GM12878 (cell line): ENCODE measurements around the gene SNHG17. TPM values are rescaled to one million over a fixed set of nuclear protein-coding genes. Genes with fewer than 3 reads are reported as not detected.
A peak's percentile ranks its signal among the peaks of the same experiment; 100 is the strongest.

ENCODE experiments used
- ATAC-seq: fragments of 200-7000 bp; cut with Tn5 transposase; 3 replicates; pipeline ENCODE4 v1.9.1; 2020; ENCODE audit warnings: mild to moderate bottlenecking, moderate library complexity
- BruUV-seq: library from RNA; stranded (reverse); fragments of 400-500 nt; replicated peaks from 2 replicates; lab custom pipeline; 2021; lab: Mats Ljungman, UMichigan
- CTCF ChIA-PET: fragments of 300-600 bp; sonication (Branson Sonifier 250); formaldehyde crosslinking; extraction: SDS; loops from one replicate; lab custom pipeline; 2021; ENCODE audit warnings: inconsistent platforms; lab: Yijun Ruan, JAX
- POLR2A ChIA-PET: fragments of 350-600 bp; formaldehyde crosslinking; extraction: SDS; loops from one replicate; lab custom pipeline; 2021; ENCODE audit warnings: inconsistent platforms; lab: Charles Lee
- RAD21 ChIA-PET: fragments of 300-600 bp; sonication (Branson Sonifier 250); formaldehyde crosslinking; loops from one replicate; lab custom pipeline; 2023; ENCODE audit warnings: antibody characterized with exemption; ENCODE audit not compliant: unreplicated experiment; lab: Charles Lee
- SMC1A ChIA-PET: fragments of 300-600 bp; sonication (Branson Sonifier 250); formaldehyde crosslinking; loops from one replicate; lab custom pipeline; 2023; ENCODE audit not compliant: unreplicated experiment, uncharacterized antibody; lab: Charles Lee
- DNase-seq: peaks from one replicate; pipeline ENCODE4 v3.0.0-alpha.2; 2011; ENCODE audit warnings: low read depth, low spot score
- FAIRE-seq: peaks from 3 replicates; lab custom pipeline; 2011; peaks lifted over from hg19 to GRCh38; lab: Jason Lieb, UNC
- H2AFZ ChIP-seq: 2 replicates; pipeline ENCODE4 v1.6.0; 2011; ENCODE audit warnings: low read depth, low read length, control low read depth; ENCODE audit not compliant: control insufficient read depth
- H3K27ac ChIP-seq: 2 replicates; pipeline ENCODE4 v1.5.1; 2011; ENCODE audit warnings: control low read depth; ENCODE audit not compliant: control insufficient read depth, insufficient read depth
- H3K27me3 ChIP-seq, 2 experiments: replicated peaks in 1 of 2; 2 replicates each; pipeline versions ENCODE4 v1.6.0 to v1.6.1; 2011; ENCODE audit warnings: low read length in 1 of 2; ENCODE audit not compliant: control insufficient read depth in 2 of 2, insufficient read depth in 2 of 2
- H3K36me3 ChIP-seq, 2 experiments: 2 replicates each; pipeline ENCODE4 v1.5.1; 2011; ENCODE audit warnings: low read length in 1 of 2; ENCODE audit not compliant: control insufficient read depth in 2 of 2, insufficient read depth in 2 of 2
- H3K4me1 ChIP-seq: 2 replicates; pipeline ENCODE4 v1.6.1; 2011; ENCODE audit warnings: mild to moderate bottlenecking, low read length, moderate library complexity, mixed read lengths; ENCODE audit not compliant: control insufficient read depth, insufficient read depth
- H3K4me2 ChIP-seq: 2 replicates; pipeline ENCODE4 v1.6.0; 2011; ENCODE audit warnings: control low read depth; ENCODE audit not compliant: control insufficient read depth, insufficient read depth
- H3K4me3 ChIP-seq: fragments of 200-600 bp; sonication (generic); 2 replicates; pipeline ENCODE4 v1.5.1; 2016
- H3K79me2 ChIP-seq: 2 replicates; pipeline ENCODE4 v1.6.0; 2011; ENCODE audit warnings: low read length; ENCODE audit not compliant: control insufficient read depth, insufficient read depth
- H3K9ac ChIP-seq: 2 replicates; pipeline ENCODE4 v1.8.0; 2011; ENCODE audit warnings: low read length, control low read depth, mixed read lengths; ENCODE audit not compliant: control insufficient read depth, insufficient read depth
- H3K9me3 ChIP-seq: replicated peaks from 3 replicates; pipeline ENCODE4 v1.5.1; 2011; ENCODE audit warnings: mild to moderate bottlenecking, low read length; ENCODE audit not compliant: control insufficient read depth, insufficient read depth
- H4K20me1 ChIP-seq: 2 replicates; pipeline ENCODE4 v1.6.0; 2011; ENCODE audit not compliant: control insufficient read depth, insufficient read depth
- BRCA1 ChIP-seq: IDR thresholded peaks from 2 replicates; pipeline ENCODE4 v1.6.1; 2011; ENCODE audit warnings: low read depth, low read length, improper control_type of control experiment
- ETV6 ChIP-seq, 2 experiments: fragments of 450-650 bp in 1 of 2; IDR thresholded peaks in 1 of 2; conservative IDR thresholded peaks in 1 of 2; 2 replicates each; pipeline ENCODE4 v1.6.1; 2014; ENCODE audit warnings: antibody characterized with exemption in 1 of 2, borderline replicate concordance in 1 of 2, low read depth in 1 of 2, mild to moderate bottlenecking in 1 of 2, moderate library complexity in 1 of 2
- HCFC1 ChIP-seq: fragments of 150-350 bp; IDR thresholded peaks from 2 replicates; pipeline ENCODE4 v1.6.1; 2014; ENCODE audit warnings: low read length
- JUNB ChIP-seq: IDR thresholded peaks from 2 replicates; pipeline ENCODE4 v1.6.1; 2016; ENCODE audit warnings: antibody characterized with exemption, mild to moderate bottlenecking
- PML ChIP-seq: IDR thresholded peaks from 2 replicates; pipeline ENCODE4 v1.6.1; 2012; ENCODE audit warnings: low read length, inconsistent platforms
- POLR2A ChIP-seq: IDR thresholded peaks from 2 replicates; pipeline ENCODE4 v1.6.1; 2011; ENCODE audit warnings: low read depth, mild to moderate bottlenecking, low read length
- POLR2AphosphoS2 ChIP-seq: IDR thresholded peaks from 2 replicates; pipeline ENCODE4 v1.6.1; 2011; ENCODE audit warnings: low read depth, mild to moderate bottlenecking, low read length, improper control_type of control experiment, moderate library complexity
- POLR2AphosphoS5 ChIP-seq: IDR thresholded peaks from 2 replicates; pipeline ENCODE4 v1.6.1; 2011; ENCODE audit warnings: mild to moderate bottlenecking, low read length, inconsistent platforms
- RBBP5 ChIP-seq: fragments of 200-600 bp; sonication (generic); conservative IDR thresholded peaks from 2 replicates; pipeline ENCODE4 v1.6.1; 2016
- RELA ChIP-seq: fragments of 450-650 bp; IDR thresholded peaks from 2 replicates; pipeline ENCODE4 v1.8.0; 2014; ENCODE audit warnings: borderline replicate concordance; ENCODE audit not compliant: partially characterized antibody
- SMAD1 ChIP-seq: fragments of 450-650 bp; IDR thresholded peaks from 2 replicates; pipeline ENCODE4 v1.6.1; 2018; ENCODE audit warnings: mild to moderate bottlenecking, low read depth; ENCODE audit not compliant: partially characterized antibody
- TARDBP ChIP-seq: IDR thresholded peaks from 2 replicates; pipeline ENCODE4 v1.6.1; 2016; ENCODE audit warnings: borderline replicate concordance
- TCF12 ChIP-seq: IDR thresholded peaks from 2 replicates; pipeline ENCODE4 v1.6.1; 2011; ENCODE audit warnings: low read depth, mild to moderate bottlenecking, low read length
- ZSCAN29 ChIP-seq: fragments of 450-650 bp; IDR thresholded peaks from 2 replicates; pipeline ENCODE4 v1.6.1; 2017; ENCODE audit warnings: mild to moderate bottlenecking, moderate library complexity
- WGBS: methylation state at CpG from one replicate; pipeline ENCODE4 v1.1.6; 2016; ENCODE audit warnings: low lambda C conversion rate; ENCODE audit not compliant: insufficient replicate concordance, insufficient coverage; ENCODE audit errors: missing lambda C conversion rate; 5-methylcytosine and 5-hydroxymethylcytosine counted together
- in situ Hi-C: fragments of 300-500 bp; cut with MboI; formaldehyde crosslinking; loops from 9 replicates; pipeline ENCODE4 v1.14.3; 2018; ENCODE audit warnings: mixed read lengths
- intact Hi-C: fragments of 100-400 bp; cut with micrococcal nuclease; formaldehyde crosslinking; loops from one replicate; pipeline ENCODE4 v1.14.2; 2022; ENCODE audit not compliant: unreplicated experiment
- polyA plus RNA-seq, 11 experiments: library from polyadenylated mRNA; depleted of rRNA in 4 of 11; unstranded in 6 of 11; stranded (reverse) in 5 of 11; fragments of >200 nt; fragmentation: Nextera tagmentation in 4 of 11; fragmentation: Illumina TruSeq in 1 of 11; extraction: Ambion mirVana in 4 of 11; extraction: Trizol in 1 of 11; gene quantifications; 1 replicate in 1 of 11; 2 replicates in 10 of 11; pipeline versions ENCODE4 v1.2.1 to v1.2.3, GENCODE V29; 2011 to 2016; ENCODE audit warnings: inconsistent platforms in 2 of 11, missing spikeins in 2 of 11, low read depth in 1 of 11
- total RNA-seq, 4 experiments: library from RNA; depleted of rRNA in 3 of 4; stranded (reverse); fragments of >200 nt in 3 of 4; fragmentation: Illumina TruSeq in 1 of 4; extraction: Trizol in 1 of 4; gene quantifications; 2 replicates each; pipeline versions ENCODE4 v1.2.1 to v1.2.3, GENCODE V29; 2013 to 2021
- TF ChIP-seq, protein P1 (sequence below): IDR thresholded peaks from 2 replicates; pipeline ENCODE4 v1.6.1; 2012; ENCODE audit warnings: low read length, inconsistent platforms
- TF ChIP-seq, protein P2 (sequence below): IDR thresholded peaks from 2 replicates; pipeline ENCODE4 v1.6.1; 2011; ENCODE audit warnings: borderline replicate concordance, low read depth, mild to moderate bottlenecking, moderate library complexity, mixed read lengths, low read length; ENCODE audit not compliant: insufficient read depth; ENCODE audit errors: extremely low read length
- TF ChIP-seq, protein P3 (sequence below): fragments of 450-650 bp; formaldehyde crosslinking; IDR thresholded peaks from 2 replicates; pipeline ENCODE4 v1.4.0; 2020; ENCODE audit warnings: mild to moderate bottlenecking, moderate library complexity

SNHG17 gene
- total and polyA plus RNA-seq, 10 of the 15 experiments (the other 5 are each of a cell fraction or from before 2014, with no cell fraction given) = 20.8 to 63.0 (median 33.9) TPM

DNA sequence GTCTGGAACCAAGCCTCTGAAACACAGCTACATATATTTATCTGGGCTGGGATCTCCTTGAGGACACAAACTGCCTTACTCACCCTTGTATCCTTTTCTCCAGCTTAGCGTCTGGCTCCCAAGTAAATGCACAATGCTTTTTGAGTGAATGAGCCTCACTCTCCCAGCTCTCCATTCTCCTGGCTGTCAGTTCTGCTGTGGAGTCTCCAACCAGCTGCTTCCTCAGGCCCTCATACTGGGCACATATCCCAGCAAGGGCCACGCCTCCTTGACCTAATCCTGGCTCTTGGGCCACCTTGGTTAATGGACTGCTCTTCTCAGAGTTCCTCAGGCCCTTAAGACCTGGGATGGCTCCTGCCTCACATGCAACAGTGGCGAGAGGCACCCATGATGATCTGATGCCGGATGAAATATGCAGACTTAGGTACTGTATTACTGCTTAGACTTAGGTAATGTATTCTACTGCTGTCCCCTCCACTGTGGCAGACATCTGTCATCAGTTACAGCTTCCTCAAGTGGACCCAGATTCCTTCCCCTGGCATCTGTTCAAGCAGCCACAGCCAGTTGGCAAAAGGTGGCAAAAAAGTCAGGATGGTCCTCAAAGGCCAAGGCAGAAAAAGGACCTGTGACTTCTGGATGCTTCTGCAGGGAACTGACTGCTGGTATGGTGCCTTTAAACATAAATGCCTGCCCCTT lies 16.5 kb downstream of the SNHG17 start:
- no peak overlapping the region for H3K27ac ChIP-seq
- no peak overlapping the region for H2AFZ ChIP-seq
- SMC1A ChIA-PET = interaction anchor here (0.5 kb wide), 1 partner anchor 715 kb away, joined by 3 read pairs; no protein-coding TSS in a partner anchor
- in situ Hi-C loops = loop anchor here (10.0 kb wide), 1 partner anchor 364 kb away; no protein-coding TSS in a partner anchor
- peaks cover 35 to 53% of the 10 kb centered on the region in 2 experiments for H3K36me3 ChIP-seq
- 98% methylated on average over 4 of the region's 4 CpGs for WGBS
- H3K4me2 ChIP-seq = no peak overlapping the region
- H3K9ac ChIP-seq = no peak overlapping the region
- H4K20me1 ChIP-seq = peaks cover 10% of the 10 kb centered on the region; the same call in 1 of the 2 replicates
- no peaks in the 10 kb centered on the region for H3K27me3 ChIP-seq
- H3K9me3 ChIP-seq = no peaks in the 10 kb centered on the region
- RAD21 ChIA-PET = no interaction called here
- H3K4me3 ChIP-seq = no peak overlapping the region
- peaks cover 4% of the 10 kb centered on the region for H3K79me2 ChIP-seq
- TF ChIP-seq ZSCAN29 (no peak), POLR2AphosphoS5 (peak; percentile 64; the same call in 1 of the 2 replicates), TCF12 (no peak), JUNB (no peak), POLR2AphosphoS2 (0 out of 2 replicates have a peak, but pooled peaks have one; percentile 40), ETV6 (conservative IDR thresholded peaks at IDR 0.05 in 1 of 2, IDR thresholded peaks at IDR 0.05 in 1 of 2; ENCODE audit: borderline replicate concordance in 1 of 2, low read depth in 1 of 2) (no peak), POLR2A (peak; percentile 71), SMAD1 (no peak), RELA (no peak), PML (peak; percentile 29), HCFC1 (no peak), RBBP5 (no peak), BRCA1 (no peak), TARDBP (no peak)
- TF ChIP-seq, protein P1, sequence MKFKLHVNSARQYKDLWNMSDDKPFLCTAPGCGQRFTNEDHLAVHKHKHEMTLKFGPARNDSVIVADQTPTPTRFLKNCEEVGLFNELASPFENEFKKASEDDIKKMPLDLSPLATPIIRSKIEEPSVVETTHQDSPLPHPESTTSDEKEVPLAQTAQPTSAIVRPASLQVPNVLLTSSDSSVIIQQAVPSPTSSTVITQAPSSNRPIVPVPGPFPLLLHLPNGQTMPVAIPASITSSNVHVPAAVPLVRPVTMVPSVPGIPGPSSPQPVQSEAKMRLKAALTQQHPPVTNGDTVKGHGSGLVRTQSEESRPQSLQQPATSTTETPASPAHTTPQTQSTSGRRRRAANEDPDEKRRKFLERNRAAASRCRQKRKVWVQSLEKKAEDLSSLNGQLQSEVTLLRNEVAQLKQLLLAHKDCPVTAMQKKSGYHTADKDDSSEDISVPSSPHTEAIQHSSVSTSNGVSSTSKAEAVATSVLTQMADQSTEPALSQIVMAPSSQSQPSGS = no peak
- TF ChIP-seq, protein P2, sequence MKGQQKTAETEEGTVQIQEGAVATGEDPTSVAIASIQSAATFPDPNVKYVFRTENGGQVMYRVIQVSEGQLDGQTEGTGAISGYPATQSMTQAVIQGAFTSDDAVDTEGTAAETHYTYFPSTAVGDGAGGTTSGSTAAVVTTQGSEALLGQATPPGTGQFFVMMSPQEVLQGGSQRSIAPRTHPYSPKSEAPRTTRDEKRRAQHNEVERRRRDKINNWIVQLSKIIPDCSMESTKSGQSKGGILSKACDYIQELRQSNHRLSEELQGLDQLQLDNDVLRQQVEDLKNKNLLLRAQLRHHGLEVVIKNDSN = no peak
- TF ChIP-seq, protein P3, sequence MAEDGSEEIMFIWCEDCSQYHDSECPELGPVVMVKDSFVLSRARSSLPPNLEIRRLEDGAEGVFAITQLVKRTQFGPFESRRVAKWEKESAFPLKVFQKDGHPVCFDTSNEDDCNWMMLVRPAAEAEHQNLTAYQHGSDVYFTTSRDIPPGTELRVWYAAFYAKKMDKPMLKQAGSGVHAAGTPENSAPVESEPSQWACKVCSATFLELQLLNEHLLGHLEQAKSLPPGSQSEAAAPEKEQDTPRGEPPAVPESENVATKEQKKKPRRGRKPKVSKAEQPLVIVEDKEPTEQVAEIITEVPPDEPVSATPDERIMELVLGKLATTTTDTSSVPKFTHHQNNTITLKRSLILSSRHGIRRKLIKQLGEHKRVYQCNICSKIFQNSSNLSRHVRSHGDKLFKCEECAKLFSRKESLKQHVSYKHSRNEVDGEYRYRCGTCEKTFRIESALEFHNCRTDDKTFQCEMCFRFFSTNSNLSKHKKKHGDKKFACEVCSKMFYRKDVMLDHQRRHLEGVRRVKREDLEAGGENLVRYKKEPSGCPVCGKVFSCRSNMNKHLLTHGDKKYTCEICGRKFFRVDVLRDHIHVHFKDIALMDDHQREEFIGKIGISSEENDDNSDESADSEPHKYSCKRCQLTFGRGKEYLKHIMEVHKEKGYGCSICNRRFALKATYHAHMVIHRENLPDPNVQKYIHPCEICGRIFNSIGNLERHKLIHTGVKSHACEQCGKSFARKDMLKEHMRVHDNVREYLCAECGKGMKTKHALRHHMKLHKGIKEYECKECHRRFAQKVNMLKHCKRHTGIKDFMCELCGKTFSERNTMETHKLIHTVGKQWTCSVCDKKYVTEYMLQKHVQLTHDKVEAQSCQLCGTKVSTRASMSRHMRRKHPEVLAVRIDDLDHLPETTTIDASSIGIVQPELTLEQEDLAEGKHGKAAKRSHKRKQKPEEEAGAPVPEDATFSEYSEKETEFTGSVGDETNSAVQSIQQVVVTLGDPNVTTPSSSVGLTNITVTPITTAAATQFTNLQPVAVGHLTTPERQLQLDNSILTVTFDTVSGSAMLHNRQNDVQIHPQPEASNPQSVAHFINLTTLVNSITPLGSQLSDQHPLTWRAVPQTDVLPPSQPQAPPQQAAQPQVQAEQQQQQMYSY (CRISPR knock-in tag) = no peak
- TF ChIP-seq, all 136 proteins: peak for 4
- no peaks in the 10 kb centered on the region for H3K4me1 ChIP-seq
- no peak for FAIRE-seq
- no peak for DNase-seq
- POLR2A ChIA-PET = interaction anchor here (0.9 to 1.3 kb wide), 2 partner anchors 10 to 15 kb away, joined by 3 read pairs; no protein-coding TSS in a partner anchor
- no TSS peak for BruUV-seq
- CTCF ChIA-PET = interaction anchor here (0.9 to 1.0 kb wide), 2 partner anchors 16 to 361 kb away, joined by 3 read pairs; partner anchors contain the start of gene SNHG17
- ATAC-seq = peak; percentile 18
- intact Hi-C loops = no loop called here
